Endothelial cell of umbilical vein (primary cell): ENCODE measurements around the gene VANGL1. TPM values are rescaled to one million over a fixed set of nuclear protein-coding genes. Genes with fewer than 3 reads are reported as not detected.

ENCODE experiments used
- BruUV-seq: library from RNA; stranded (reverse); fragments of 400-500 nt; replicated peaks from 2 replicates; lab custom pipeline; 2021; lab: Mats Ljungman, UMichigan
- CTCF ChIA-PET: fragments of 300-600, 350-600 bp; sonication (Branson Sonifier 250); formaldehyde crosslinking; loops from one replicate; lab custom pipeline; 2021; ENCODE audit warnings: antibody characterized with exemption, inconsistent platforms; lab: Charles Lee
- POLR2A ChIA-PET: fragments of 300-600, 350-600 bp; sonication (Branson Sonifier 250); formaldehyde crosslinking; loops from one replicate; lab custom pipeline; 2021; ENCODE audit warnings: antibody characterized with exemption, inconsistent platforms; lab: Charles Lee
- DNase-seq: peaks from one replicate; pipeline ENCODE4 v3.0.0-alpha.2; 2011; ENCODE audit warnings: low read depth, low spot score
- FAIRE-seq: peaks from 2 replicates; lab custom pipeline; 2011; peaks lifted over from hg19 to GRCh38; lab: Jason Lieb, UNC
- H2AFZ ChIP-seq: 2 replicates; pipeline ENCODE4 v1.6.0; 2012; ENCODE audit warnings: low read depth, low read length, control low read depth, inconsistent platforms
- H3K27ac ChIP-seq: 2 replicates; pipeline ENCODE4 v1.5.1; 2011; ENCODE audit warnings: low read depth, mild to moderate bottlenecking, control low read depth, low read length, moderate library complexity; ENCODE audit not compliant: insufficient read depth
- H3K27me3 ChIP-seq, 2 experiments: 2 replicates each; pipeline versions ENCODE4 v1.6.0 to v1.6.1; 2011; ENCODE audit warnings: low read length in 2 of 2, mixed read lengths in 1 of 2; ENCODE audit not compliant: control insufficient read depth in 2 of 2, insufficient read depth in 2 of 2
- H3K36me3 ChIP-seq, 2 experiments: 2 replicates in 1 of 2; 3 replicates in 1 of 2; pipeline ENCODE4 v1.5.1; 2011; ENCODE audit warnings: low read length in 2 of 2, mild to moderate bottlenecking in 1 of 2, moderate library complexity in 1 of 2; ENCODE audit not compliant: control insufficient read depth in 2 of 2, insufficient read depth in 2 of 2; ENCODE audit errors: extremely low read depth in 1 of 2
- H3K4me1 ChIP-seq: 3 replicates; pipeline ENCODE4 v1.5.1; 2011; ENCODE audit warnings: mild to moderate bottlenecking, low read length; ENCODE audit not compliant: control insufficient read depth, insufficient read depth; ENCODE audit errors: extremely low read depth
- H3K4me2 ChIP-seq: 2 replicates; pipeline ENCODE4 v1.6.1; 2011; ENCODE audit warnings: low read length, control low read depth, mixed read lengths; ENCODE audit not compliant: insufficient read depth
- H3K4me3 ChIP-seq, 3 experiments: fragments of 200-600 bp in 1 of 3; sonication (generic), shearing (Covaris generic) in 1 of 3; replicated peaks in 1 of 3; 2 replicates each; pipeline ENCODE4 v1.5.1; 2011 to 2016; ENCODE audit warnings: control low read depth in 3 of 3, low read length in 3 of 3, mild to moderate bottlenecking in 2 of 3, inconsistent platforms in 1 of 3, low read depth in 1 of 3, moderate library complexity in 1 of 3; ENCODE audit not compliant: insufficient read depth in 1 of 3
- H3K79me2 ChIP-seq: 2 replicates; pipeline ENCODE4 v1.6.0; 2012; ENCODE audit warnings: low read length, inconsistent platforms; ENCODE audit not compliant: control insufficient read depth, insufficient read depth
- H3K9ac ChIP-seq: replicated peaks from 2 replicates; pipeline ENCODE3; 2011; ENCODE audit warnings: low read length, control low read depth; ENCODE audit not compliant: insufficient read depth; ENCODE audit errors: extremely low read depth
- H3K9me1 ChIP-seq: replicated peaks from 3 replicates; pipeline ENCODE4 v1.6.0; 2011; ENCODE audit warnings: mild to moderate bottlenecking, low read length; ENCODE audit not compliant: control insufficient read depth, insufficient read depth; ENCODE audit errors: extremely low read depth
- H3K9me3 ChIP-seq: replicated peaks from 2 replicates; pipeline ENCODE4 v1.5.1; 2012; ENCODE audit warnings: low read length, inconsistent platforms; ENCODE audit not compliant: control insufficient read depth, insufficient read depth
- H4K20me1 ChIP-seq: replicated peaks from 2 replicates; pipeline ENCODE3; 2011; ENCODE audit warnings: mild to moderate bottlenecking, low read length; ENCODE audit not compliant: control insufficient read depth, insufficient read depth; ENCODE audit errors: extremely low read depth
- EZH2 ChIP-seq: IDR thresholded peaks from 2 replicates; pipeline ENCODE4 v1.6.1; 2012; ENCODE audit warnings: borderline replicate concordance, low read depth, mild to moderate bottlenecking, moderate library complexity, low read length, inconsistent platforms; ENCODE audit not compliant: severe bottlenecking
- FOS ChIP-seq: IDR thresholded peaks from 2 replicates; pipeline ENCODE4 v1.6.1; 2011; ENCODE audit warnings: mild to moderate bottlenecking, low read length, moderate library complexity, borderline replicate concordance; ENCODE audit not compliant: insufficient read depth
- GATA2 ChIP-seq: IDR thresholded peaks from 2 replicates; pipeline ENCODE4 v1.7.0; 2011; ENCODE audit warnings: low read depth, mild to moderate bottlenecking, moderate library complexity, mixed read lengths, low read length; ENCODE audit not compliant: insufficient read length, insufficient read depth
- JUN ChIP-seq: IDR thresholded peaks from 2 replicates; pipeline ENCODE4 v1.6.1; 2011; ENCODE audit warnings: borderline replicate concordance, low read depth; ENCODE audit not compliant: insufficient read length, insufficient read depth
- MYC ChIP-seq: IDR thresholded peaks from one replicate; pipeline ENCODE4 v1.6.1; 2011; ENCODE audit warnings: mild to moderate bottlenecking, low read depth, low read length
- POLR2A ChIP-seq: IDR thresholded peaks from 2 replicates; pipeline ENCODE4 v1.6.1; 2012; ENCODE audit warnings: low read depth, mild to moderate bottlenecking, control low read depth, low read length
- POLR2AphosphoS5 ChIP-seq: IDR thresholded peaks from 2 replicates; pipeline ENCODE4 v1.6.1; 2012; ENCODE audit warnings: low read depth, mild to moderate bottlenecking, control low read depth, low read length, moderate library complexity; ENCODE audit not compliant: insufficient read depth
- dilution Hi-C: fragments of 300-500 bp; cut with MboI; formaldehyde crosslinking; loops from one replicate; pipeline ENCODE4 v1.15.0; 2019; ENCODE audit warnings: low sequenced_read_pairs; ENCODE audit not compliant: extremely low pct_ligation_motif_present
- intact Hi-C: fragments of 100-400 bp; cut with micrococcal nuclease; formaldehyde crosslinking; loops from one replicate; pipeline ENCODE4 v1.10.0; 2022
- polyA plus RNA-seq, 4 experiments: library from polyadenylated mRNA; depleted of rRNA in 3 of 4; stranded (reverse) in 3 of 4; unstranded in 1 of 4; fragments of >200 nt; gene quantifications; 2 replicates each; pipeline versions ENCODE4 v1.2.1 to v1.2.3, GENCODE V29; 2011 to 2012; ENCODE audit warnings: missing spikeins in 1 of 4
- total RNA-seq: library from RNA; stranded (reverse); gene quantifications from 2 replicates; pipeline ENCODE4 v1.2.3, GENCODE V29; 2021
- TF ChIP-seq, protein P1 (sequence below): IDR thresholded peaks from 2 replicates; pipeline ENCODE4 v1.6.1; 2011; ENCODE audit not compliant: insufficient read depth, insufficient read length
- TF ChIP-seq, protein P2 (sequence below), 2 donors: IDR thresholded peaks; 1 replicate in 1 of 2; 2 replicates in 1 of 2; pipeline ENCODE4 v1.5.1; 2011; ENCODE audit warnings: low read length in 2 of 2, mild to moderate bottlenecking in 2 of 2, moderate library complexity in 2 of 2, control low read depth in 1 of 2, inconsistent platforms in 1 of 2, low read depth in 1 of 2; ENCODE audit not compliant: insufficient read depth in 1 of 2; ENCODE audit errors: extremely low read depth in 1 of 2

Gene VANGL1
- total and polyA plus RNA-seq, 2 donors (not counting 3 experiments of a cell fraction or from before 2014, with no cell fraction given), result 15.0 to 24.8 TPM

DNA sequence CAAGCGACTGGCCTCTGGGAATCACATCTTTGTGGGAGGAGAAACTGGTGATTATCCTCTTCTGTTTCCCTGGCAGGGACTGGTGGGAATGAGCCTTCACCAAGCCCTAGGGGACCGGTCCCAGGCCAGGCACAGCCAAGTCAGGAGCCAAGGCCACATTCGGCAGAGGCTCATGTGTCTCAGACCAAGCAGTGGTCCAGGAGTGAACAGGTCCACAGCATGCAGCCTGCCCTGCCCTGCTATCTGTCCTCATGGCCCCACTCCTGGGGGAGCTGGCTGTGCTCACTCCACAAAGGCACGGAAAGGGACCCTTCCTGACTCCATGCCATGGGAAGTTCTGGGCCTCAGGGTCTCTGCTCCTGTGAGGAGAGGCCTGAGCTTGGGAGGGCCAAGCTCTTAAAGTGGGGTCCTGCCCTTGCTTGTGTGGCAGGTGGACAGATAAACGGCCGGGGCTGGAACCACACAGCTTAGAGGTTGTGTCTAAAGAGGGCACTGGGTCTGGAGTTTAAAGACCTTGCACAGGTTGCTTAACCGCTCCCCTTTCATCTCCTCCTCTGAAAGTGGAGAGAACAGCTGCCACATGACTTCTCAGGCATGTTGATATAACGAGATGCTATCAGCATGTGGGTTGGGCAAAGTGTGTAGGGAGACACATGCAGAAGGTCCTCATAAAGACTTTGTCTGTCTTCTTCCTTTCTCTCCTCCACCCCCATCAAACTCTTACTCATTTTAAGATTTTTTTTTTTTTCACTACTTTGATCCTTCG is 69.3 kb downstream of the VANGL1 start:
- H4K20me1 ChIP-seq, result no peaks in the 10 kb centered on the region
- H3K27ac ChIP-seq, result no peak overlapping the region
- TF ChIP-seq MYC (no peak), FOS (no peak), POLR2AphosphoS5 (no peak), GATA2 (no peak), POLR2A (no peak), EZH2 (no peak), JUN (no peak)
- TF ChIP-seq, protein P1, sequence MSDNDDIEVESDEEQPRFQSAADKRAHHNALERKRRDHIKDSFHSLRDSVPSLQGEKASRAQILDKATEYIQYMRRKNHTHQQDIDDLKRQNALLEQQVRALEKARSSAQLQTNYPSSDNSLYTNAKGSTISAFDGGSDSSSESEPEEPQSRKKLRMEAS, result no peak
- TF ChIP-seq, protein P2, sequence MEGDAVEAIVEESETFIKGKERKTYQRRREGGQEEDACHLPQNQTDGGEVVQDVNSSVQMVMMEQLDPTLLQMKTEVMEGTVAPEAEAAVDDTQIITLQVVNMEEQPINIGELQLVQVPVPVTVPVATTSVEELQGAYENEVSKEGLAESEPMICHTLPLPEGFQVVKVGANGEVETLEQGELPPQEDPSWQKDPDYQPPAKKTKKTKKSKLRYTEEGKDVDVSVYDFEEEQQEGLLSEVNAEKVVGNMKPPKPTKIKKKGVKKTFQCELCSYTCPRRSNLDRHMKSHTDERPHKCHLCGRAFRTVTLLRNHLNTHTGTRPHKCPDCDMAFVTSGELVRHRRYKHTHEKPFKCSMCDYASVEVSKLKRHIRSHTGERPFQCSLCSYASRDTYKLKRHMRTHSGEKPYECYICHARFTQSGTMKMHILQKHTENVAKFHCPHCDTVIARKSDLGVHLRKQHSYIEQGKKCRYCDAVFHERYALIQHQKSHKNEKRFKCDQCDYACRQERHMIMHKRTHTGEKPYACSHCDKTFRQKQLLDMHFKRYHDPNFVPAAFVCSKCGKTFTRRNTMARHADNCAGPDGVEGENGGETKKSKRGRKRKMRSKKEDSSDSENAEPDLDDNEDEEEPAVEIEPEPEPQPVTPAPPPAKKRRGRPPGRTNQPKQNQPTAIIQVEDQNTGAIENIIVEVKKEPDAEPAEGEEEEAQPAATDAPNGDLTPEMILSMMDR (IDR thresholded peaks at IDR 0.05; ENCODE audit: extremely low read depth in 1 of 2, insufficient read depth in 1 of 2, low read depth in 1 of 2, low read length in 2 of 2), result no peak
- H3K36me3 ChIP-seq, result no peaks in the 10 kb centered on the region
- H3K9me1 ChIP-seq, result no peaks in the 10 kb centered on the region
- no peaks in the 10 kb centered on the region for H3K79me2 ChIP-seq
- H2AFZ ChIP-seq, result no peak overlapping the region
- no peak overlapping the region for H3K9ac ChIP-seq
- no TSS peak for BruUV-seq
- no peak overlapping the region for H3K4me3 ChIP-seq
- H3K27me3 ChIP-seq, result peaks cover 2 to 26% of the 10 kb centered on the region in 2 experiments
- ChIA-PET CTCF (interaction anchor here (0.8 to 3.0 kb wide), 3 partner anchors 42 to 103 kb away, joined by 3 to 21 read pairs (median 4); no protein-coding TSS in a partner anchor), POLR2A (no interaction called here)
- DNase-seq (no peak), FAIRE-seq (no peak)
- H3K9me3 ChIP-seq, result no peaks in the 10 kb centered on the region
- dilution Hi-C loops (no loop called here), intact Hi-C loops (no loop called here)
- H3K4me2 ChIP-seq, result no peak overlapping the region
- H3K4me1 ChIP-seq, result no peaks in the 10 kb centered on the region
